ENCODE results near the gene ZNF791. TPM values are rescaled to one million over a fixed set of nuclear protein-coding genes. Genes with fewer than 3 reads are reported as not detected.

The ZNF791 gene
- total RNA-seq, 3 donors from 2014 or later (not counting 1 experiment from before 2014, with no cell fraction given) = 52.6 to 62.0 (median 56.5) TPM

DNA sequence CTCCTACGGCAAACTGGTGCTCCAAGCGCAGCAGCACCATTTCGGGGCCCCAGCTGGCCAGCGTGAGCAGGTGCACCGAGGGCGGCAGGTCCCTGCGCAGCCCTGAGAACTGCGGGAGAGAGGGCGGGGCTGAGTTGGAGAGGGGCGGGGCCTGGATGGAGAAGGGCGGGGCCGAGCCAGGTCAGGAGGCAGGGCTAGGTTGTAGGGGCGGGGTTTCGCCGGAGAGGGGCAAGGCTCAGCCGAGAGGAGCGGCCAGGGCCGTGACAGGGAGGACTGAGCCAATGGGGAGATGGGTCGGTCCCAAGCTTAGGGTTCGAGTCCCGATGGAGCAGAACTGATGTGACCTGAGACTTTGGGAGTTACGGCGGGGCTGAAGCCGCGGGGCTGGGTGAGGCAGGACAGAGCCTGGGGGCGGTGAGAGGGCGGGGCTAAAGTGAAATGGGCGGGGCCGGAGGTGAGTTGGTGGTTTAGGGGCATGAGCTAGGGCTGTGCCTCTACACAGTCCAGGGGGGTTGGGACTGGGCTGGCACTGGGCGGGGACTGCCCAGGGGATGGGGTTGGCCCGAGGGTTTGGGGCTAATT lies 36.9 kb downstream of the ZNF791 start:
- no peaks in the 10 kb centered on the region for H3K36me3 Mint-ChIP-seq
- peak; percentile 53 to 90 (median 84) for ATAC-seq
- intact Hi-C loops (cut with micrococcal nuclease) = no loop called here
- Histone ChIP-seq H3K36me3 (ENCODE audit: control insufficient read depth, insufficient read depth, low read length) (peaks cover 6% of the 10 kb centered on the region), H3K4me1 (ENCODE audit: control insufficient read depth, insufficient read depth, low read length) (peaks cover 11% of the 10 kb centered on the region), H3K27me3 (ENCODE audit: control insufficient read depth, insufficient read depth, low read length) (no peaks in the 10 kb centered on the region), H3K4me3 (ENCODE audit: low read length) (no peak overlapping the region), H3K9me3 (ENCODE audit: control insufficient read depth, insufficient read depth, low read length) (no peaks in the 10 kb centered on the region), H3K27ac (ENCODE audit: low read length) (no peak overlapping the region)
- no peaks in the 10 kb centered on the region for H3K27me3 Mint-ChIP-seq (ENCODE audit: low read depth in 2 of 2)
- H3K4me3 Mint-ChIP-seq = peak overlapping the region; percentile 65
- DNase-seq = peak in 1 of 2 donors; percentile 43
- H3K9me3 Mint-ChIP-seq = no peaks in the 10 kb centered on the region
- 71% methylated on average over 31 of the region's 31 CpGs for WGBS (ENCODE audit: insufficient coverage)
- peaks cover 0 to 7% of the 10 kb centered on the region in 2 donors for H3K4me1 Mint-ChIP-seq
- peak overlapping the region in 1 of 2 donors; percentile 72 for H3K27ac Mint-ChIP-seq
- TF ChIP-seq, protein P1, sequence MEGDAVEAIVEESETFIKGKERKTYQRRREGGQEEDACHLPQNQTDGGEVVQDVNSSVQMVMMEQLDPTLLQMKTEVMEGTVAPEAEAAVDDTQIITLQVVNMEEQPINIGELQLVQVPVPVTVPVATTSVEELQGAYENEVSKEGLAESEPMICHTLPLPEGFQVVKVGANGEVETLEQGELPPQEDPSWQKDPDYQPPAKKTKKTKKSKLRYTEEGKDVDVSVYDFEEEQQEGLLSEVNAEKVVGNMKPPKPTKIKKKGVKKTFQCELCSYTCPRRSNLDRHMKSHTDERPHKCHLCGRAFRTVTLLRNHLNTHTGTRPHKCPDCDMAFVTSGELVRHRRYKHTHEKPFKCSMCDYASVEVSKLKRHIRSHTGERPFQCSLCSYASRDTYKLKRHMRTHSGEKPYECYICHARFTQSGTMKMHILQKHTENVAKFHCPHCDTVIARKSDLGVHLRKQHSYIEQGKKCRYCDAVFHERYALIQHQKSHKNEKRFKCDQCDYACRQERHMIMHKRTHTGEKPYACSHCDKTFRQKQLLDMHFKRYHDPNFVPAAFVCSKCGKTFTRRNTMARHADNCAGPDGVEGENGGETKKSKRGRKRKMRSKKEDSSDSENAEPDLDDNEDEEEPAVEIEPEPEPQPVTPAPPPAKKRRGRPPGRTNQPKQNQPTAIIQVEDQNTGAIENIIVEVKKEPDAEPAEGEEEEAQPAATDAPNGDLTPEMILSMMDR (IDR thresholded peaks at IDR 0.05) = no peak

DNA sequence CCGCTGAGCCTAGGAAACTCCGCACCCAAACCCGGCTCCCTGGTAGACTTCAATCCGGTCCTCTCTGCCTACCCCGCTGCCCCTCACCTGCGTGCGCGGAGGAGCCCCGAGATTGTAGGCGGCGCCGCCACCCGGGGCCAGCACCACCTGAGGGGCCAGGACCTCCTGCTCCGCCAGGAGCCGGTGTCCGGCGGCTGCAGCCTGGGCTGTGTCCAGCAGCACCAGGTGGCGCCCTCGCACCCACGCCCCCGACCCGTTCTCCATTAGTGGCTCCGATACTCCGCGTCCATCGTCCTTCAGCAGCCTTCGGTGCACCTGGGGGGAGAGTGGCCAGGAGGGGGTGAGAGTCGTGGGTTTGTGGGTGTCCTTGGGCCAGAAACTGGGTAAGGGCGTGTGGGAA lies 37.4 kb downstream of the ZNF791 start:
- no peak for ATAC-seq
- 73% methylated on average over 29 of the region's 29 CpGs for WGBS (ENCODE audit: insufficient coverage)
- H3K9me3 Mint-ChIP-seq = no peaks in the 10 kb centered on the region

DNA sequence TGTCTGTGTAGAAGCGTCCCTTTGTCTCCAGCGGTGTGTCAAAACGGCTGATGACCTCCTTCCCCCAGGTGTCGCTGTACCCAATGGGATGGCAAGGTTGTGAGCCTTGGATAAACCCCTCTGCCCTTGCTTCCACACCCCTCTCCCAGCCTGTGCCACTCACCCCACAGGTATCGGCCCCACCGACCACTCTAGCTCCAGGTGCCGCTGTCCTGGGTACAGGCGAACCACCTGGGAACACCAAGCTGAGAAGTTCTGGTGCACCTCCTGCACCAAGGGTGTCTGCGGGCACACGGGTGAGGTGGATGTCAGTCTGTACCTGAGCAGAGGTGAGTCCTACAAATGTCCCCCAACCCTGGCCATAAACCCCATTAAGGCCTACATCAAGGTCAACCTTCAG lies 39.2 kb downstream of the ZNF791 start:
- 98% methylated on average over 10 of the region's 10 CpGs for WGBS (ENCODE audit: insufficient coverage)
- Histone ChIP-seq H3K4me1 (ENCODE audit: control insufficient read depth, insufficient read depth, low read length) (peaks cover 11% of the 10 kb centered on the region), H3K36me3 (ENCODE audit: control insufficient read depth, insufficient read depth, low read length) (peaks cover 10% of the 10 kb centered on the region), H3K27me3 (ENCODE audit: control insufficient read depth, insufficient read depth, low read length) (no peaks in the 10 kb centered on the region), H3K9me3 (ENCODE audit: control insufficient read depth, insufficient read depth, low read length) (no peaks in the 10 kb centered on the region), H3K4me3 (ENCODE audit: low read length) (no peak overlapping the region), H3K27ac (ENCODE audit: low read length) (no peak overlapping the region)
- TF ChIP-seq, protein P1 (IDR thresholded peaks at IDR 0.05) = no peak
- Mint-ChIP-seq H3K4me1 (peaks cover 0 to 7% of the 10 kb centered on the region in 2 donors), H3K9me3 (no peaks in the 10 kb centered on the region), H3K27ac (no peak overlapping the region), H3K36me3 (peaks cover under 1% of the 10 kb centered on the region), H3K27me3 (ENCODE audit: low read depth in 2 of 2) (no peaks in the 10 kb centered on the region), H3K4me3 (no peak overlapping the region)
- intact Hi-C loops (cut with micrococcal nuclease) = no loop called here
- no peak for ATAC-seq
- no peak for DNase-seq

More for the DNA sequence above, 37.4 kb downstream of the ZNF791 start:
- Mint-ChIP-seq H3K4me1 (peaks cover 0 to 7% of the 10 kb centered on the region in 2 donors), H3K27me3 (ENCODE audit: low read depth in 2 of 2) (no peaks in the 10 kb centered on the region), H3K4me3 (peak overlapping the region; percentile 65), H3K27ac (no peak overlapping the region), H3K36me3 (no peaks in the 10 kb centered on the region)
- H3K27ac ChIP-seq (ENCODE audit: low read length) = no peak overlapping the region
- H3K36me3 ChIP-seq (ENCODE audit: control insufficient read depth, insufficient read depth, low read length) = peaks cover 6% of the 10 kb centered on the region
- intact Hi-C loops (cut with micrococcal nuclease) = no loop called here
- TF ChIP-seq, protein P1 (IDR thresholded peaks at IDR 0.05) = no peak
- H3K9me3 ChIP-seq (ENCODE audit: control insufficient read depth, insufficient read depth, low read length) = no peaks in the 10 kb centered on the region
- no peaks in the 10 kb centered on the region for H3K27me3 ChIP-seq (ENCODE audit: control insufficient read depth, insufficient read depth, low read length)
- no peak overlapping the region for H3K4me3 ChIP-seq (ENCODE audit: low read length)
- peaks cover 11% of the 10 kb centered on the region for H3K4me1 ChIP-seq (ENCODE audit: control insufficient read depth, insufficient read depth, low read length)
- DNase-seq = no peak

DNA sequence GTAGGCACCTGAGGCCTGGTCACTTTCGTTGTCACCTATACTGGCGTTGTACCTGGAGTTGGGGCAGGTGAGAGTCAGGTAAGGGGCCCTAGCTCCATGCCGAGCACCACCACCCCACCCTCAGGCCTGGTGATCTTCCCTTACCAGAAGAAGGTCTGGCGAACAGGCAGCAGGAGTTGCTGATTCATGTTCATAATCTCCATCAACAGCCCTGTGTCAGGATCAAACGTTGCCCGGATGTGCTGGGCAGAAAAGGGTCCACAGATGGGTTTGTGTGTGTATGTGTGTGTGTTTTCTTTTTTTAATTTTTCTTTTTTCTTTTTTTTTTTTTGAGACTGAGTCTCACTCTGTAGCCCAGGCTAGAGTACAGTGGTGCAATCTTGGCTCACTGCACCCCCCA lies 41.5 kb downstream of the ZNF791 start:
- H3K9me3 Mint-ChIP-seq = no peaks in the 10 kb centered on the region
- peaks cover 10% of the 10 kb centered on the region for H3K36me3 Mint-ChIP-seq
- H3K4me1 Mint-ChIP-seq = peaks cover 7% of the 10 kb centered on the region in 2 donors
- no peaks in the 10 kb centered on the region for H3K27me3 Mint-ChIP-seq (ENCODE audit: low read depth in 2 of 2)
- H3K9me3 ChIP-seq (ENCODE audit: control insufficient read depth, insufficient read depth, low read length) = no peaks in the 10 kb centered on the region
- H3K4me1 ChIP-seq (ENCODE audit: control insufficient read depth, insufficient read depth, low read length) = peaks cover 11% of the 10 kb centered on the region
- no peak overlapping the region for H3K27ac Mint-ChIP-seq
- intact Hi-C loops (cut with micrococcal nuclease) = no loop called here
- no peak overlapping the region for H3K4me3 ChIP-seq (ENCODE audit: low read length)
- H3K27me3 ChIP-seq (ENCODE audit: control insufficient read depth, insufficient read depth, low read length) = no peaks in the 10 kb centered on the region
- ATAC-seq (no peak), DNase-seq (no peak)
- H3K36me3 ChIP-seq (ENCODE audit: control insufficient read depth, insufficient read depth, low read length) = peaks cover 31% of the 10 kb centered on the region
- H3K27ac ChIP-seq (ENCODE audit: low read length) = no peak overlapping the region
- 85% methylated on average over 4 of the region's 6 CpGs for WGBS (ENCODE audit: insufficient coverage)
- TF ChIP-seq, protein P1 (IDR thresholded peaks at IDR 0.05) = no peak
- no peak overlapping the region for H3K4me3 Mint-ChIP-seq
